Endothelial cell (in vitro differentiated cells): ENCODE results near the gene FLNA. TPM values are rescaled to one million over a fixed set of nuclear protein-coding genes. Genes with fewer than 3 reads are reported as not detected.
A peak's percentile ranks its signal among the peaks of the same experiment; 100 is the strongest.

Experiments used
- DNase-seq: peaks from one replicate; pipeline ENCODE4 v3.0.0; 2021; ENCODE audit warnings: low spot score
- H3K27ac Mint-ChIP-seq: one replicate; pipeline ENCODE4 v1.8.0; 2021; ENCODE audit warnings: mixed read lengths, inconsistent platforms; ENCODE audit not compliant: unreplicated experiment
- H3K27me3 Mint-ChIP-seq: one replicate; pipeline ENCODE4 v1.8.0; 2021; ENCODE audit warnings: mild to moderate bottlenecking, moderate library complexity, mixed read lengths, inconsistent platforms; ENCODE audit not compliant: unreplicated experiment
- H3K36me3 Mint-ChIP-seq: one replicate; pipeline ENCODE4 v1.8.0; 2021; ENCODE audit warnings: mild to moderate bottlenecking, low read depth, mixed read lengths, inconsistent platforms; ENCODE audit not compliant: unreplicated experiment
- H3K4me1 Mint-ChIP-seq: one replicate; pipeline ENCODE4 v1.8.0; 2021; ENCODE audit warnings: mild to moderate bottlenecking, mixed read lengths, inconsistent platforms; ENCODE audit not compliant: unreplicated experiment
- H3K4me3 Mint-ChIP-seq: one replicate; pipeline ENCODE4 v1.8.0; 2021; ENCODE audit warnings: mild to moderate bottlenecking, mixed read lengths, inconsistent platforms; ENCODE audit not compliant: unreplicated experiment
- H3K9me3 Mint-ChIP-seq: one replicate; pipeline ENCODE4 v1.8.0; 2021; ENCODE audit warnings: mixed read lengths, inconsistent platforms; ENCODE audit not compliant: unreplicated experiment
- total RNA-seq: library from RNA; stranded (reverse); fragmentation: NEBNext Ultra II Directional; extraction: Animal tissue kit (Norgen Biotek cat#: 25700); gene quantifications from one replicate; pipeline ENCODE4 v1.2.1, GENCODE V29; 2021; ENCODE audit not compliant: unreplicated experiment
- TF ChIP-seq, protein P1 (sequence below): fragments of 200-600 bp; sonication (generic); IDR thresholded peaks from one replicate; pipeline ENCODE4 v1.5.0; 2021; ENCODE audit warnings: antibody characterized with exemption; ENCODE audit not compliant: unreplicated experiment

FLNA gene
- total RNA-seq, 1 donor from 2014 or later: 1,022 TPM

DNA sequence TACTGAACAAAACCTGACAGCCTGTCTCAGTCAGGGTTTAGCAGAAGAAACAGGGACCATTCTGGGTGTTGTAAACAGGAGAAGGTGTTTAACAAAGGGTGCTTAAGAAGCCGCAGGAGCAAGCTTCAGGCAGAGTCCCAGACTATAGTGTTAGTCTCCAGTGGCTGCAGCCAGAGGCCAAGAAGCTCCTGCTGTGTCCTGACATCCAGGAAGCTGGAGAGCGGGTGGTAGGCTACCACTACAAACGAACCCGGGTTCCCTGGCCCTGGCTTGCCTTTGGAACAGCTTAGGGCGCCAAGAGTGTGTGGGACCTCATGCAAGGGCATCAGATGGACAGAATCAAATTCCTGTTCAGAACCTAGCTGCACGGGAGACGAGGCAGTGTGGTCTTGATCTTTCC, 50.9 kb downstream of the FLNA start:
- no peaks in the 10 kb centered on the region for H3K9me3 Mint-ChIP-seq
- no peak overlapping the region for H3K4me3 Mint-ChIP-seq

GRCh38 chrX:154322890-154323289, 51.5 kb downstream of the FLNA start:
- TF ChIP-seq, protein P1, sequence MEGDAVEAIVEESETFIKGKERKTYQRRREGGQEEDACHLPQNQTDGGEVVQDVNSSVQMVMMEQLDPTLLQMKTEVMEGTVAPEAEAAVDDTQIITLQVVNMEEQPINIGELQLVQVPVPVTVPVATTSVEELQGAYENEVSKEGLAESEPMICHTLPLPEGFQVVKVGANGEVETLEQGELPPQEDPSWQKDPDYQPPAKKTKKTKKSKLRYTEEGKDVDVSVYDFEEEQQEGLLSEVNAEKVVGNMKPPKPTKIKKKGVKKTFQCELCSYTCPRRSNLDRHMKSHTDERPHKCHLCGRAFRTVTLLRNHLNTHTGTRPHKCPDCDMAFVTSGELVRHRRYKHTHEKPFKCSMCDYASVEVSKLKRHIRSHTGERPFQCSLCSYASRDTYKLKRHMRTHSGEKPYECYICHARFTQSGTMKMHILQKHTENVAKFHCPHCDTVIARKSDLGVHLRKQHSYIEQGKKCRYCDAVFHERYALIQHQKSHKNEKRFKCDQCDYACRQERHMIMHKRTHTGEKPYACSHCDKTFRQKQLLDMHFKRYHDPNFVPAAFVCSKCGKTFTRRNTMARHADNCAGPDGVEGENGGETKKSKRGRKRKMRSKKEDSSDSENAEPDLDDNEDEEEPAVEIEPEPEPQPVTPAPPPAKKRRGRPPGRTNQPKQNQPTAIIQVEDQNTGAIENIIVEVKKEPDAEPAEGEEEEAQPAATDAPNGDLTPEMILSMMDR: no peak
- Mint-ChIP-seq H3K4me1 (peaks cover 12% of the 10 kb centered on the region), H3K9me3 (no peaks in the 10 kb centered on the region), H3K36me3 (no peaks in the 10 kb centered on the region), H3K27me3 (peaks cover 6% of the 10 kb centered on the region), H3K27ac (no peak overlapping the region), H3K4me3 (no peak overlapping the region)
- DNase-seq: no peak

More for the DNA sequence above, 50.9 kb downstream of the FLNA start:
- peaks cover 6% of the 10 kb centered on the region for H3K27me3 Mint-ChIP-seq
- TF ChIP-seq, protein P1: no peak
- H3K36me3 Mint-ChIP-seq: no peaks in the 10 kb centered on the region
- H3K27ac Mint-ChIP-seq: no peak overlapping the region
- H3K4me1 Mint-ChIP-seq: peaks cover 12% of the 10 kb centered on the region
- DNase-seq: no peak

- TF ChIP-seq, protein P1: no peak
- H3K4me3 Mint-ChIP-seq: no peak overlapping the region
Observed at GRCh38 chrX:154321594-154321993, 52.8 kb downstream of the FLNA start.

DNA sequence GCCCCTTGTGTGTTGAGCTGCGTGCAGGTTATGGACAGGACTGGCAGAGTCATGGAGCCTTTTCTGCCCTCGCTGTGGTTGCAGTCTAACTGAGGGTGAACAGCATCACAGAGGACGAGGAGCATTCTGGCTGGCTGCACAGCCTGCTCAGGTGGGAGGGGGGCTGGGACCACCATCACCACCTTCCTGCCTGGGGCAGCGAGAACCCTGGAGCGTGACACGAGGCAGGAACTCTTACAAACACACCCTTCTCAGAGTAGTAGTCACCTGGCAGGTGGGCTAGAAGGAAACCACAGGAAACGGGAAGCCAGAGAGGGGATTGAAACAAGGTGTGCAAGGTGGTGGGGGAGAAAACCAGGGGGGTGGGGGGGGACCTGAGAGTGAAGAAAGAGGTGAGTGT, 53.3 kb downstream of the FLNA start:
- Mint-ChIP-seq H3K4me3 (no peak overlapping the region), H3K27ac (no peak overlapping the region), H3K9me3 (no peaks in the 10 kb centered on the region), H3K27me3 (peaks cover 4% of the 10 kb centered on the region), H3K4me1 (peaks cover 12% of the 10 kb centered on the region), H3K36me3 (no peaks in the 10 kb centered on the region)
- TF ChIP-seq, protein P1: no peak
- no peak for DNase-seq

More at GRCh38 chrX:154321594-154321993, 52.8 kb downstream of the FLNA start:
- Mint-ChIP-seq H3K9me3 (no peaks in the 10 kb centered on the region), H3K4me1 (peaks cover 12% of the 10 kb centered on the region), H3K36me3 (no peaks in the 10 kb centered on the region), H3K27ac (no peak overlapping the region), H3K27me3 (peaks cover 4% of the 10 kb centered on the region)
- no peak for DNase-seq

GRCh38 chrX:154320406-154320805, 54.0 kb downstream of the FLNA start:
- Mint-ChIP-seq H3K4me1 (peaks cover 12% of the 10 kb centered on the region), H3K36me3 (no peaks in the 10 kb centered on the region), H3K27ac (peak overlapping the region; percentile 3), H3K9me3 (no peaks in the 10 kb centered on the region), H3K27me3 (peaks cover 4% of the 10 kb centered on the region), H3K4me3 (no peak overlapping the region)
- no peak for DNase-seq
- TF ChIP-seq, protein P1: no peak
